GM12878 (cell line): ENCODE results near the gene SMG6. TPM values are rescaled to one million over a fixed set of nuclear protein-coding genes. Genes with fewer than 3 reads are reported as not detected.

ENCODE experiments used
- EP300 ChIP-seq, 2 experiments: fragments of 150-350 bp in 1 of 2; IDR thresholded peaks; 2 replicates each; pipeline ENCODE4 v1.6.1; 2011 to 2012; ENCODE audit warnings: low read depth in 2 of 2, low read length in 2 of 2, borderline replicate concordance in 1 of 2, improper control_type of control experiment in 1 of 2, inconsistent platforms in 1 of 2; ENCODE audit not compliant: control insufficient read depth in 1 of 2
- ESRRA ChIP-seq: IDR thresholded peaks from 2 replicates; pipeline ENCODE4 v1.6.1; 2012; ENCODE audit warnings: mild to moderate bottlenecking, low read length, improper control_type of control experiment
- GATAD2B ChIP-seq: fragments of 450-650 bp; conservative IDR thresholded peaks from 2 replicates; pipeline ENCODE4 v1.6.1; 2017; ENCODE audit warnings: low read depth, mild to moderate bottlenecking, moderate library complexity
- HCFC1 ChIP-seq: fragments of 150-350 bp; IDR thresholded peaks from 2 replicates; pipeline ENCODE4 v1.6.1; 2014; ENCODE audit warnings: low read length
- JUND ChIP-seq: IDR thresholded peaks from 2 replicates; pipeline ENCODE4 v1.6.1; 2012; ENCODE audit warnings: low read depth, mild to moderate bottlenecking, low read length, improper control_type of control experiment, moderate library complexity
- LARP7 ChIP-seq: fragments of 450-650 bp; IDR thresholded peaks from 2 replicates; pipeline ENCODE4 v1.6.1; 2017; ENCODE audit warnings: mild to moderate bottlenecking
- MEF2B ChIP-seq: fragments of 450-650 bp; IDR thresholded peaks from 2 replicates; pipeline ENCODE4 v1.6.1; 2018; ENCODE audit warnings: mild to moderate bottlenecking, moderate library complexity; ENCODE audit not compliant: partially characterized antibody, poor library complexity, severe bottlenecking
- PAX5 ChIP-seq: IDR thresholded peaks from 2 replicates; pipeline ENCODE4 v1.6.1; 2011; ENCODE audit warnings: low read depth, low read length, borderline replicate concordance
- POLR2A ChIP-seq: IDR thresholded peaks from 2 replicates; pipeline ENCODE4 v1.6.1; 2011; ENCODE audit warnings: low read depth, mild to moderate bottlenecking, low read length
- RFX5 ChIP-seq: IDR thresholded peaks from 2 replicates; pipeline ENCODE4 v1.6.1; 2011; ENCODE audit warnings: low read depth, low read length, improper control_type of control experiment
- SP1 ChIP-seq: IDR thresholded peaks from one replicate; pipeline ENCODE4 v1.6.1; 2011; ENCODE audit warnings: low read depth, low read length
- ZNF274 ChIP-seq: IDR thresholded peaks from one replicate; pipeline ENCODE4 v1.8.0; 2011; ENCODE audit not compliant: insufficient read length, insufficient read depth
- polyA plus RNA-seq, 11 experiments: library from polyadenylated mRNA; depleted of rRNA in 4 of 11; unstranded in 6 of 11; stranded (reverse) in 5 of 11; fragments of >200 nt; fragmentation: Nextera tagmentation in 4 of 11; fragmentation: Illumina TruSeq in 1 of 11; extraction: Ambion mirVana in 4 of 11; extraction: Trizol in 1 of 11; gene quantifications; 1 replicate in 1 of 11; 2 replicates in 10 of 11; pipeline versions ENCODE4 v1.2.1 to v1.2.3, GENCODE V29; 2011 to 2016; ENCODE audit warnings: inconsistent platforms in 2 of 11, missing spikeins in 2 of 11, low read depth in 1 of 11
- total RNA-seq, 4 experiments: library from RNA; depleted of rRNA in 3 of 4; stranded (reverse); fragments of >200 nt in 3 of 4; fragmentation: Illumina TruSeq in 1 of 4; extraction: Trizol in 1 of 4; gene quantifications; 2 replicates each; pipeline versions ENCODE4 v1.2.1 to v1.2.3, GENCODE V29; 2013 to 2021
- TF ChIP-seq, protein P1 (sequence below): fragments of 450-650 bp; IDR thresholded peaks from 2 replicates; pipeline ENCODE4 v1.6.1; 2016; ENCODE audit warnings: mild to moderate bottlenecking, moderate library complexity, borderline replicate concordance
- TF ChIP-seq, protein P2 (sequence below): fragments of 450-650 bp; IDR thresholded peaks from 2 replicates; pipeline ENCODE4 v1.6.1; 2017; ENCODE audit warnings: mild to moderate bottlenecking, moderate library complexity
- TF ChIP-seq, protein P3 (sequence below): fragments of 450-650 bp; IDR thresholded peaks from 2 replicates; pipeline ENCODE4 v1.6.1; 2016; ENCODE audit warnings: mild to moderate bottlenecking
- TF ChIP-seq, protein P4 (sequence below): fragments of 450-650 bp; IDR thresholded peaks from 2 replicates; pipeline ENCODE4 v1.6.1; 2017; ENCODE audit warnings: mild to moderate bottlenecking
- TF ChIP-seq, protein P5 (sequence below): IDR thresholded peaks from 2 replicates; pipeline ENCODE4 v1.6.1; 2012; ENCODE audit warnings: low read depth, low read length, improper control_type of control experiment

SMG6 gene
- total and polyA plus RNA-seq, 10 of the 15 experiments (the other 5 are each of a cell fraction or from before 2014, with no cell fraction given): 0.58 to 28.7 (median 15.7) TPM

DNA sequence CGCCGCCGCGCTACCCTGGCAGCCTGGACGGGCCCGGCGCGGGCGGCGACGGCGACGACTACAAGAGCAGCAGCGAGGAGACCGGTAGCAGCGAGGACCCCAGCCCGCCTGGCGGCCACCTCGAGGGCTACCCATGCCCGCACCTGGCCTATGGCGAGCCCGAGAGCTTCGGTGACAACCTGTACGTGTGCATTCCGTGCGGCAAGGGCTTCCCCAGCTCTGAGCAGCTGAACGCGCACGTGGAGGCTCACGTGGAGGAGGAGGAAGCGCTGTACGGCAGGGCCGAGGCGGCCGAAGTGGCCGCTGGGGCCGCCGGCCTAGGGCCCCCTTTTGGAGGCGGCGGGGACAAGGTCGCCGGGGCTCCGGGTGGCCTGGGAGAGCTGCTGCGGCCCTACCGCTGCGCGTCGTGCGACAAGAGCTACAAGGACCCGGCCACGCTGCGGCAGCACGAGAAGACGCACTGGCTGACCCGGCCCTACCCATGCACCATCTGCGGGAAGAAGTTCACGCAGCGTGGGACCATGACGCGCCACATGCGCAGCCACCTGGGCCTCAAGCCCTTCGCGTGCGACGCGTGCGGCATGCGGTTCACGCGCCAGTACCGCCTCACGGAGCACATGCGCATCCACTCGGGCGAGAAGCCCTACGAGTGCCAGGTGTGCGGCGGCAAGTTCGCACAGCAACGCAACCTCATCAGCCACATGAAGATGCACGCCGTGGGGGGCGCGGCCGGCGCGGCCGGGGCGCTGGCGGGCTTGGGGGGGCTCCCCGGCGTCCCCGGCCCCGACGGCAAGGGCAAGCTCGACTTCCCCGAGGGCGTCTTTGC, 245.6 kb downstream of the SMG6 start (continued):
- TF ChIP-seq, protein P1, sequence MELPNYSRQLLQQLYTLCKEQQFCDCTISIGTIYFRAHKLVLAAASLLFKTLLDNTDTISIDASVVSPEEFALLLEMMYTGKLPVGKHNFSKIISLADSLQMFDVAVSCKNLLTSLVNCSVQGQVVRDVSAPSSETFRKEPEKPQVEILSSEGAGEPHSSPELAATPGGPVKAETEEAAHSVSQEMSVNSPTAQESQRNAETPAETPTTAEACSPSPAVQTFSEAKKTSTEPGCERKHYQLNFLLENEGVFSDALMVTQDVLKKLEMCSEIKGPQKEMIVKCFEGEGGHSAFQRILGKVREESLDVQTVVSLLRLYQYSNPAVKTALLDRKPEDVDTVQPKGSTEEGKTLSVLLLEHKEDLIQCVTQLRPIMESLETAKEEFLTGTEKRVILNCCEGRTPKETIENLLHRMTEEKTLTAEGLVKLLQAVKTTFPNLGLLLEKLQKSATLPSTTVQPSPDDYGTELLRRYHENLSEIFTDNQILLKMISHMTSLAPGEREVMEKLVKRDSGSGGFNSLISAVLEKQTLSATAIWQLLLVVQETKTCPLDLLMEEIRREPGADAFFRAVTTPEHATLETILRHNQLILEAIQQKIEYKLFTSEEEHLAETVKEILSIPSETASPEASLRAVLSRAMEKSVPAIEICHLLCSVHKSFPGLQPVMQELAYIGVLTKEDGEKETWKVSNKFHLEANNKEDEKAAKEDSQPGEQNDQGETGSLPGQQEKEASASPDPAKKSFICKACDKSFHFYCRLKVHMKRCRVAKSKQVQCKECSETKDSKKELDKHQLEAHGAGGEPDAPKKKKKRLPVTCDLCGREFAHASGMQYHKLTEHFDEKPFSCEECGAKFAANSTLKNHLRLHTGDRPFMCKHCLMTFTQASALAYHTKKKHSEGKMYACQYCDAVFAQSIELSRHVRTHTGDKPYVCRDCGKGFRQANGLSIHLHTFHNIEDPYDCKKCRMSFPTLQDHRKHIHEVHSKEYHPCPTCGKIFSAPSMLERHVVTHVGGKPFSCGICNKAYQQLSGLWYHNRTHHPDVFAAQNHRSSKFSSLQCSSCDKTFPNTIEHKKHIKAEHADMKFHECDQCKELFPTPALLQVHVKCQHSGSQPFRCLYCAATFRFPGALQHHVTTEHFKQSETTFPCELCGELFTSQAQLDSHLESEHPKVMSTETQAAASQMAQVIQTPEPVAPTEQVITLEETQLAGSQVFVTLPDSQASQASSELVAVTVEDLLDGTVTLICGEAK: no peak
- TF ChIP-seq, protein P2, sequence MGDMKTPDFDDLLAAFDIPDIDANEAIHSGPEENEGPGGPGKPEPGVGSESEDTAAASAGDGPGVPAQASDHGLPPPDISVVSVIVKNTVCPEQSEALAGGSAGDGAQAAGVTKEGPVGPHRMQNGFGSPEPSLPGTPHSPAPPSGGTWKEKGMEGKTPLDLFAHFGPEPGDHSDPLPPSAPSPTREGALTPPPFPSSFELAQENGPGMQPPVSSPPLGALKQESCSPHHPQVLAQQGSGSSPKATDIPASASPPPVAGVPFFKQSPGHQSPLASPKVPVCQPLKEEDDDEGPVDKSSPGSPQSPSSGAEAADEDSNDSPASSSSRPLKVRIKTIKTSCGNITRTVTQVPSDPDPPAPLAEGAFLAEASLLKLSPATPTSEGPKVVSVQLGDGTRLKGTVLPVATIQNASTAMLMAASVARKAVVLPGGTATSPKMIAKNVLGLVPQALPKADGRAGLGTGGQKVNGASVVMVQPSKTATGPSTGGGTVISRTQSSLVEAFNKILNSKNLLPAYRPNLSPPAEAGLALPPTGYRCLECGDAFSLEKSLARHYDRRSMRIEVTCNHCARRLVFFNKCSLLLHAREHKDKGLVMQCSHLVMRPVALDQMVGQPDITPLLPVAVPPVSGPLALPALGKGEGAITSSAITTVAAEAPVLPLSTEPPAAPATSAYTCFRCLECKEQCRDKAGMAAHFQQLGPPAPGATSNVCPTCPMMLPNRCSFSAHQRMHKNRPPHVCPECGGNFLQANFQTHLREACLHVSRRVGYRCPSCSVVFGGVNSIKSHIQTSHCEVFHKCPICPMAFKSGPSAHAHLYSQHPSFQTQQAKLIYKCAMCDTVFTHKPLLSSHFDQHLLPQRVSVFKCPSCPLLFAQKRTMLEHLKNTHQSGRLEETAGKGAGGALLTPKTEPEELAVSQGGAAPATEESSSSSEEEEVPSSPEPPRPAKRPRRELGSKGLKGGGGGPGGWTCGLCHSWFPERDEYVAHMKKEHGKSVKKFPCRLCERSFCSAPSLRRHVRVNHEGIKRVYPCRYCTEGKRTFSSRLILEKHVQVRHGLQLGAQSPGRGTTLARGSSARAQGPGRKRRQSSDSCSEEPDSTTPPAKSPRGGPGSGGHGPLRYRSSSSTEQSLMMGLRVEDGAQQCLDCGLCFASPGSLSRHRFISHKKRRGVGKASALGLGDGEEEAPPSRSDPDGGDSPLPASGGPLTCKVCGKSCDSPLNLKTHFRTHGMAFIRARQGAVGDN: peak; percentile 62
- TF ChIP-seq GATAD2B (no peak), MEF2B (no peak), HCFC1 (no peak), POLR2A (peak; percentile 88), SP1 (peak; percentile 18), EP300 (IDR thresholded peaks at IDR 0.05; ENCODE audit: borderline replicate concordance in 1 of 2, control insufficient read depth in 1 of 2, low read depth in 2 of 2, low read length in 2 of 2) (0 out of 4 replicates have a peak, but pooled peaks of 1 of the 2 experiments have one; percentile 27), ZNF274 (no peak), RFX5 (no peak), PAX5 (peak; percentile 69; the same call in 1 of the 2 replicates), ESRRA (no peak), LARP7 (no peak), JUND (no peak)
- TF ChIP-seq, protein P3, sequence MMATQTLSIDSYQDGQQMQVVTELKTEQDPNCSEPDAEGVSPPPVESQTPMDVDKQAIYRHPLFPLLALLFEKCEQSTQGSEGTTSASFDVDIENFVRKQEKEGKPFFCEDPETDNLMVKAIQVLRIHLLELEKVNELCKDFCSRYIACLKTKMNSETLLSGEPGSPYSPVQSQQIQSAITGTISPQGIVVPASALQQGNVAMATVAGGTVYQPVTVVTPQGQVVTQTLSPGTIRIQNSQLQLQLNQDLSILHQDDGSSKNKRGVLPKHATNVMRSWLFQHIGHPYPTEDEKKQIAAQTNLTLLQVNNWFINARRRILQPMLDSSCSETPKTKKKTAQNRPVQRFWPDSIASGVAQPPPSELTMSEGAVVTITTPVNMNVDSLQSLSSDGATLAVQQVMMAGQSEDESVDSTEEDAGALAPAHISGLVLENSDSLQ: no peak
- TF ChIP-seq, protein P4, sequence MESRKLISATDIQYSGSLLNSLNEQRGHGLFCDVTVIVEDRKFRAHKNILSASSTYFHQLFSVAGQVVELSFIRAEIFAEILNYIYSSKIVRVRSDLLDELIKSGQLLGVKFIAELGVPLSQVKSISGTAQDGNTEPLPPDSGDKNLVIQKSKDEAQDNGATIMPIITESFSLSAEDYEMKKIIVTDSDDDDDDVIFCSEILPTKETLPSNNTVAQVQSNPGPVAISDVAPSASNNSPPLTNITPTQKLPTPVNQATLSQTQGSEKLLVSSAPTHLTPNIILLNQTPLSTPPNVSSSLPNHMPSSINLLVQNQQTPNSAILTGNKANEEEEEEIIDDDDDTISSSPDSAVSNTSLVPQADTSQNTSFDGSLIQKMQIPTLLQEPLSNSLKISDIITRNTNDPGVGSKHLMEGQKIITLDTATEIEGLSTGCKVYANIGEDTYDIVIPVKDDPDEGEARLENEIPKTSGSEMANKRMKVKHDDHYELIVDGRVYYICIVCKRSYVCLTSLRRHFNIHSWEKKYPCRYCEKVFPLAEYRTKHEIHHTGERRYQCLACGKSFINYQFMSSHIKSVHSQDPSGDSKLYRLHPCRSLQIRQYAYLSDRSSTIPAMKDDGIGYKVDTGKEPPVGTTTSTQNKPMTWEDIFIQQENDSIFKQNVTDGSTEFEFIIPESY: peak; percentile 54; the same call in 1 of the 2 replicates
- TF ChIP-seq, protein P5, sequence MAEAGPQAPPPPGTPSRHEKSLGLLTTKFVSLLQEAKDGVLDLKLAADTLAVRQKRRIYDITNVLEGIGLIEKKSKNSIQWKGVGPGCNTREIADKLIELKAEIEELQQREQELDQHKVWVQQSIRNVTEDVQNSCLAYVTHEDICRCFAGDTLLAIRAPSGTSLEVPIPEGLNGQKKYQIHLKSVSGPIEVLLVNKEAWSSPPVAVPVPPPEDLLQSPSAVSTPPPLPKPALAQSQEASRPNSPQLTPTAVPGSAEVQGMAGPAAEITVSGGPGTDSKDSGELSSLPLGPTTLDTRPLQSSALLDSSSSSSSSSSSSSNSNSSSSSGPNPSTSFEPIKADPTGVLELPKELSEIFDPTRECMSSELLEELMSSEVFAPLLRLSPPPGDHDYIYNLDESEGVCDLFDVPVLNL: no peak
